Lung (tissue), 12 donors: ENCODE measurements around the gene DCP1B. TPM values are rescaled to one million over a fixed set of nuclear protein-coding genes. Genes with fewer than 3 reads are reported as not detected.
"Not testable (repeated sequence)": the region's sequence is repeated elsewhere in the genome, so short reads cannot be mapped to it uniquely, and the experiment has no call there.

Experiments used
- ATAC-seq: fragments of 200-7000 bp; cut with Tn5 transposase; one replicate; pipeline ENCODE4 v1.9.1; 2020; ENCODE audit warnings: moderate number of reproducible peaks; ENCODE audit not compliant: insufficient read depth, low FRiP score
- DNase-seq, 3 donors: peaks; one replicate each; pipeline ENCODE4 v3.0.0-alpha.2; 2013 to 2017
- H3K27ac ChIP-seq, 2 donors: one replicate each; pipeline ENCODE4 v1.5.1; 2013; ENCODE audit warnings: mild to moderate bottlenecking in 2 of 2, moderate library complexity in 2 of 2, control low read depth in 1 of 2, inconsistent platforms in 1 of 2, low read depth in 1 of 2, low read length in 1 of 2
- H3K27me3 ChIP-seq, 3 donors: one replicate each; pipeline ENCODE4 v1.5.1; 2013; ENCODE audit warnings: low read length in 2 of 3; ENCODE audit not compliant: control insufficient read depth in 3 of 3, insufficient read depth in 3 of 3
- H3K36me3 ChIP-seq, 4 donors: one replicate each; pipeline ENCODE4 v1.5.1; 2013; ENCODE audit warnings: low read length in 4 of 4, mild to moderate bottlenecking in 1 of 4, moderate library complexity in 1 of 4; ENCODE audit not compliant: control insufficient read depth in 4 of 4, insufficient read depth in 4 of 4
- H3K4me1 ChIP-seq, 5 donors: one replicate each; pipeline ENCODE4 v1.5.1; 2013; ENCODE audit warnings: low read length in 5 of 5, mild to moderate bottlenecking in 2 of 5, moderate library complexity in 1 of 5; ENCODE audit not compliant: control insufficient read depth in 5 of 5, insufficient read depth in 5 of 5
- H3K4me3 ChIP-seq: one replicate; pipeline ENCODE4 v1.5.1; 2013; ENCODE audit warnings: mild to moderate bottlenecking, control low read depth, moderate library complexity
- H3K9ac ChIP-seq, 2 donors: one replicate each; pipeline ENCODE4 v1.5.1; 2013; ENCODE audit warnings: low read length in 2 of 2, control low read depth in 1 of 2; ENCODE audit not compliant: insufficient read depth in 1 of 2
- H3K9me3 ChIP-seq, 4 donors: one replicate each; pipeline ENCODE4 v1.5.1; 2013; ENCODE audit warnings: low read length in 3 of 4, mild to moderate bottlenecking in 1 of 4, moderate library complexity in 1 of 4; ENCODE audit not compliant: control insufficient read depth in 4 of 4, insufficient read depth in 3 of 4
- WGBS, 2 donors: extraction: QIAGEN DNeasy Blood & Tissue Kit; methylation state at CpG; one replicate each; pipeline ENCODE4 v1.1.7; 2013; 5-methylcytosine and 5-hydroxymethylcytosine counted together
- polyA plus RNA-seq, 2 donors: library from polyadenylated mRNA; stranded (reverse); fragments of 200-250 nt; gene quantifications; one replicate each; pipeline ENCODE4 v1.2.1, GENCODE V29; 2013
- total RNA-seq, 2 donors: library from RNA; depleted of rRNA in 1 of 2; stranded (reverse); fragments of >200 nt in 1 of 2; gene quantifications; one replicate each; pipeline ENCODE4 v1.2.1, GENCODE V29; 2014 to 2021
- TF ChIP-seq, protein P1 (sequence below): IDR thresholded peaks from 2 replicates; pipeline ENCODE4 v1.5.1; 2012; ENCODE audit warnings: mild to moderate bottlenecking; ENCODE audit errors: control extremely low read depth, extremely low read depth
- donor health status: control.
- donor health status: control.
- donor health status: Bipolar disorder and iron deficiency.
- donor health status: healthy.
- donor health status: DM: yes; HTN: yes; CAD: no.

The DCP1B gene
- total and polyA plus RNA-seq, 4 donors: 4.2 to 13.2 (median 8.7) TPM

DNA sequence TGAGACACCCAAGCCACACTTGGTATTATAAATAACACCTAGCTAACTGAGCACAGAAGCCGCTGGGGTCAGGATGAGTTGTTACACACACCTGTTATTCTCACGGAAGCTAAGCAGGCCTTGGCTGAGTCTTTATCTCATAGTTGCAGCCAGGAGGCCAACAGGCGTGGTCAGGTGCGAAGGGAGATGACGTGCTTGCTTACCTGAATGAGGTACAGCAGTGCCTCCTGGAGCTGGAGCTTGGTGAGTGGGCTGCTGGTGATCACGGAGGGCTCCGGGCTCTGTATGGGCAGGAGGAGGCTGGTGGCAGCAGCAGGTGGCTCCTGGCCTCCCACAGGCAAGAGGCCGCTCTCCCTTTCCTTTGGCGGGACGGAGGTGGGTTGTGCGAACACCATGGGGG is 55.4 kb downstream of the DCP1B start:
- H3K36me3 ChIP-seq: peaks cover 8 to 57% (median 40%) of the 10 kb centered on the region in 4 donors

DNA sequence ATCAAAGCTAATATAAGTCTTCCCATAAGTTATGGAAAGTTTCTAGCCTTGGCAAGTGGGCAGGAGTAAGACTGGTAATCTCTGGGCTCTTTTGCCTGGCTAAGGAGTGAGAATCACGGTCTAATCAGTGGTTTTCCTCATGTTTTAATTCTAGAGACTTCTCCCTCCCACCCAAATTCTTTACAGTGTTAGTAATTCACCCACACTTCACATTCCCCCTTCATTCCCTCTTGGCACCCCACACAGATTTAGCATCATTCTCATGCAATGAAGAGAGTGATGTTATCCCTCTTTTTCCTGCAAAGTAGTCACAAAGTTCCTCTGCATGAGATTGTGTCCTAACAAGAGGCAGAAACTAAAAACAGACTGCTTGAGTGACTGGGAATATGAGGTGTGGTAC is 57.2 kb downstream of the DCP1B start:
- H3K36me3 ChIP-seq: peaks cover 8 to 50% (median 29%) of the 10 kb centered on the region in 4 donors
- no peaks in the 10 kb centered on the region for H3K4me1 ChIP-seq
- DNase-seq: no peak
- no peak overlapping the region for H3K27ac ChIP-seq
- WGBS, 2 donors: 35 to 97% methylated on average over 1 of the region's 1 CpG
- H3K9ac ChIP-seq: no peak overlapping the region
- no peaks in the 10 kb centered on the region for H3K27me3 ChIP-seq
- TF ChIP-seq, protein P1, sequence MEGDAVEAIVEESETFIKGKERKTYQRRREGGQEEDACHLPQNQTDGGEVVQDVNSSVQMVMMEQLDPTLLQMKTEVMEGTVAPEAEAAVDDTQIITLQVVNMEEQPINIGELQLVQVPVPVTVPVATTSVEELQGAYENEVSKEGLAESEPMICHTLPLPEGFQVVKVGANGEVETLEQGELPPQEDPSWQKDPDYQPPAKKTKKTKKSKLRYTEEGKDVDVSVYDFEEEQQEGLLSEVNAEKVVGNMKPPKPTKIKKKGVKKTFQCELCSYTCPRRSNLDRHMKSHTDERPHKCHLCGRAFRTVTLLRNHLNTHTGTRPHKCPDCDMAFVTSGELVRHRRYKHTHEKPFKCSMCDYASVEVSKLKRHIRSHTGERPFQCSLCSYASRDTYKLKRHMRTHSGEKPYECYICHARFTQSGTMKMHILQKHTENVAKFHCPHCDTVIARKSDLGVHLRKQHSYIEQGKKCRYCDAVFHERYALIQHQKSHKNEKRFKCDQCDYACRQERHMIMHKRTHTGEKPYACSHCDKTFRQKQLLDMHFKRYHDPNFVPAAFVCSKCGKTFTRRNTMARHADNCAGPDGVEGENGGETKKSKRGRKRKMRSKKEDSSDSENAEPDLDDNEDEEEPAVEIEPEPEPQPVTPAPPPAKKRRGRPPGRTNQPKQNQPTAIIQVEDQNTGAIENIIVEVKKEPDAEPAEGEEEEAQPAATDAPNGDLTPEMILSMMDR: no peak
- no peak for ATAC-seq
- no peak overlapping the region for H3K4me3 ChIP-seq
- no peaks in the 10 kb centered on the region for H3K9me3 ChIP-seq

More for the DNA sequence above, 55.4 kb downstream of the DCP1B start:
- TF ChIP-seq, protein P1: no peak
- DNase-seq: no peak
- Histone ChIP-seq H3K4me3 (no peak overlapping the region), H3K9ac (no peak overlapping the region), H3K27me3 (no peaks in the 10 kb centered on the region), H3K4me1 (no peaks in the 10 kb centered on the region), H3K27ac (no peak overlapping the region), H3K9me3 (no peaks in the 10 kb centered on the region)
- whole genome bisulfite sequencing, 2 donors: 96 to 98% methylated on average over 11 of the region's 11 CpGs
- no peak for ATAC-seq

DNA sequence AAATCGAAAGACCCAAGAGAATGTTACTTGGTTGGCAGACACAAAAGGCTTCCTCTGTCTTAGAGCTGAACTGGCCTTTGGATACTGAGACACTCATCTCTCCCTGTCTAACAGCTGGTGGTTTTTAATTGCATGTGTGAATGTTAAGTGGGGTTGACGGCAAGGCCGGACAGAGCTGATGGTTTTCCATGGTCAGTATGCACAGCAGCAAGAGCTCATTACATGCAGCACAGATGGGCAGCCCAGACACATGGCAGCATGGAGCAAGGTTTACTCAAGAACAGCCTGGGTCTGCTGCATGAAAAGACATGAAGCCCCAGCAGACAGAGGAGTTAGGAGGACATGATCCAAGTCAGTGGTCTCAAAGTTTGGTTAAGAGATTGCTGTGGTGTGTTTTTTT is 58.0 kb downstream of the DCP1B start:
- H3K27me3 ChIP-seq: no peaks in the 10 kb centered on the region
- TF ChIP-seq, protein P1: no peak
- no peak overlapping the region for H3K27ac ChIP-seq
- no peak overlapping the region for H3K9ac ChIP-seq
- no peak overlapping the region for H3K4me3 ChIP-seq
- no peak for DNase-seq
- H3K9me3 ChIP-seq: no peaks in the 10 kb centered on the region
- H3K36me3 ChIP-seq: peaks cover 8 to 43% (median 26%) of the 10 kb centered on the region in 4 donors
- 87 to 91% methylated on average over 3 of the region's 3 CpGs for WGBS, 2 donors
- ATAC-seq: no peak
- no peaks in the 10 kb centered on the region for H3K4me1 ChIP-seq

DNA sequence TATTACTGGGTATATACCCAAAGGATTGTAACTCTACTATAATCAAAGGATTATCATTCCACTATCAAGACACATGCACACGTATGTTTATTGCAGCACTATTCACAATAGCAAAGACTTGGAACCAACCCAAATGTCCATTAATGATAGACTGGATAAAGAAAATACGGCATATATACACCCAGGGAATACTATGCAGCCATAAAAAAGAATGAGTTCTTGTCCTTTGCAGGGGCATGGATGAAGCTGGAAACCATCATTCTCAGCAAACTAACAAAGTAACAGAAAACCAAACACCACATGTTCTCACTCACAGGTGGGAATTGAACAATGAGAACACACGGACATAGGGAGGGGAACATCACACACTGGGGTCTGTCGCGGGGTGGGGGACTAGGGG is 58.8 kb downstream of the DCP1B start:
- not testable (repeated sequence) for H3K9ac ChIP-seq, H3K27ac ChIP-seq, ATAC-seq, H3K4me3 ChIP-seq, H3K27me3 ChIP-seq, DNase-seq, H3K4me1 ChIP-seq, H3K9me3 ChIP-seq
- peaks cover 8 to 43% (median 25%) of the 10 kb centered on the region in 4 donors for H3K36me3 ChIP-seq
- WGBS, 2 donors: 85 to 96% methylated on average over 5 of the region's 5 CpGs
